ENCODE measurements around the gene TLX1.

Gene TLX1

DNA sequence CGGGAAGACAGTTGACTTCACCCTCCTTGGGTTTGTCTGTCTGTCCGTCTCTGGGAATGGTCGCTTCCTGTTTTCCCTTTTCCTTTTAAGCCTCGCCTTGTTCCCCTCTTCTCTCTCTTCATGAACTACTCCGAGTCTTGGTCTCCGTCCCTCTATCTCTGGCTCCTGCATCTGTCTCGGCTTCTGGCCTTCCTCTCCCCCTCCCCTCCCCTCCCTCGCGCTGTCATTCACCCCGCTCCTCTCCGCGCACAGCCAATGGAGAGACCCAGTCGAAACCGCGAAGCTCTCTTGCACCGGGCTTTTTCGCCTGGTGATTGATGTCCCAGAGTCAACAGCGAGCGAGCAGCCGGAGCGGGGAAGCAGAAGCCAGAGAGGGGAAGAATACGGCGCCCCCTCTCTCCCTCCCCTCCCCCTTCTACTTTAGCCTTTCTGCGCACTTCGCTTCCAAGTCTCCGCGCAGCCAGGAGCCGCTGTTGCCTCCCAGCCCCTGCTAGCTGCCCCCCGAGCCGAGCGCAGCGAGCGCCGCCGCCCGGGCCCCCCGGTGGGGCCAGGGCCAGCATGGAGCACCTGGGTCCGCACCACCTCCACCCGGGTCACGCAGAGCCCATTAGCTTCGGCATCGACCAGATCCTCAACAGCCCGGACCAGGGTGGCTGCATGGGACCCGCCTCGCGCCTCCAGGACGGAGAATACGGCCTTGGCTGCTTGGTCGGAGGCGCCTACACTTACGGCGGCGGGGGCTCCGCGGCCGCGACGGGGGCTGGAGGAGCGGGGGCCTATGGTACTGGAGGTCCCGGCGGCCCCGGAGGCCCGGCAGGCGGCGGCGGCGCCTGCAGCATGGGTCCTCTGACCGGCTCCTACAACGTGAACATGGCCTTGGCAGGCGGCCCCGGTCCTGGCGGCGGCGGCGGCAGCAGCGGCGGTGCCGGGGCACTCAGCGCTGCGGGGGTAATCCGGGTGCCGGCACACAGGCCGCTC is at the start of gene TLX1:
TSS of gene TLX1 (plus strand) at position 317 of the 978 bp plus-strand sequence. CDS start at position 559, 242 bp downstream.
- peak; percentile 25 for DNase-seq

DNA sequence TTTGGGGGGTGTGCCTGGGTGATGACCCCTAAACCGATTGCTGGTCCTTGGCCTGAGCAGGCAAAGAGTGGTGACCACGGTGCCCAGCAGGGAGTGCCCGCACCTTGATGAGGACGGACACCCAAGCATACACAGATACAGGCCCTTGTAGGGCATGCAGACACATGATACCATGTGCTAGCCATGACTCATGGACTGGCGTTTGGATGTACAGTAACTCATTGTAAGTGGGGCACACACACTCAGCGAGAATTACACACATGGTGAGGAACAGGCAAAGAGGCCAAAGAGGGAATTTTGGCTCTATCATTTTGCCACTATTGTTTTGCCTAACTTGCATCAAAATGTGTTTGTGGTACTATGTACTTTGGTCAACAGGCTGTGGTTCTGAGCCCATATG is 45.3 kb upstream of the TLX1 start:
- no peak for DNase-seq

DNA sequence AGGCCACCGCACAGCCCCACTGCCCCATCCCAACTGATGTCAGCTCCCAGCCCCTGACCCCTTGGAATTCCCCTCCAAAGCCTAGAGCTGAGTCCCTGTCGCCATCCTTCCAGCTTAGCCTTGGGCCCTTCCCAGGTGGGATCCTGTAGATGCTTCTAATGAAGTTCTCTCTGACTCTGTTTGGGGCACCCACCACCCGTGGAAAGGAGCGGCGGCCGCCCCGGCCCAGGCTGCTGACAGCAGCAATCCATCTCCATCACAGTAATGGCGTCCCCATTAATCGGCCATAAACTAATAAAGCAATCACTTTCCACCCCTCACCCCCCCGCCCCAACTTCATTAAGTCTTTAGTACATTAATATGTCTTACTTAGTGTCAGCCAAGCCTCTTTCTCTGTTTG is 43.7 kb upstream of the TLX1 start:
- DNase-seq: no peak

DNA sequence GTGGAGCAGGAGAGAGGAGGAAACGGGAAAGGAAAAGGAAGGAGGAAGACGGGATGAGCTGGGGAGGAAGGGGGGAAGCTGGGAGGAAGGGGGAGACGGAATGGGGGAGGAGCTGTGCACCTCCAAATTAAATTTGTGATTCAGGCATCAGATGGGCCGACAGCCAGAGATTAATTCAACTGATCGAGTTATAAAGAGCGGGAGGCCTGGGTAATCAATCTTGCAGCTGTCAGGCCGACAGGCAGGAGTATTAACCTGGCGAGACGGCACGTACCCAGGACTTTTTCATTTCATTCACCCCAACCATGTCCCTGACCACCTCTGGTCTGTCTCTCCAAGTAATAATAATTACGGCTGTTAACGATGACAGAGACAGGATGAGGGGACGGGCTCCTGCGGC is 43.1 kb upstream of the TLX1 start:
- DNase-seq: no peak

DNA sequence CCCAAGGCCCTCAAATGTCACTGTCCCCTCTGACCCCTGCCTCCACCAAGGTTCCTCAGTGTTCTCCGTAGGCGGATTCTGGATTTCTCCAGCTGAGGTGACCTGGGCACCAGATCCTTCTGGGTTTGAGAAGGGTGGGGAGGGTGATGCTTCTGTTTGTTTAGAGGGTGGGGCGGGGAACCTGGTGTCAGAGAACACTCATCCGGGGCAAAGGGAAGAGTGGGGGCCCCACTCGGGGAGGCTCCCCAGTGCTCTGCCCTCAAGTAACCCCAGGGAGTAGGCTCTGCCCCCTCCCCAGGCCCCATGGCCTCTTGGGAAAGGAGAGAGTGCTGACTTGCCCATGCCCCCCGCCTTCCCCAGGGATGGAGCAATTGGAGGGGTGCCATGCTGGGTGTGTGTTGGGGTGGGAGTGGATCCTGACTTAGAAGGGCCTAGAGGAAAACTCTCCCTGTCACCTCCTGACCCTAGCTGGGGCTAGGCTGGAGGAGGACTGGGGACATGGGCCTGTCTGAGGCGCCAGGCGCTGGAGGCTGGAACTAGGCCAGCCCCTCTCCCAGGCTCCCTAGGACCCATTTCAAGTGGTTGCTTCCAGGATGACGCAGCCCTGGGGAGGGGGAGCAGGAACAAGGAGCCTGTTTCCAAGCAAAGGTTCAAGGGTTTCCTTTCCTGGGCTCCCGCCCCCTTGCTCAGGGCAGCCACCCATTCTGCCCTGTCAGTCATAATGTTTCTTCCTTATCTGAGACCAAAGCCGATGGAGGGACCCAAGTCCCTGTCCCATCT is 41.4 kb upstream of the TLX1 start:
- no peak for DNase-seq

DNA sequence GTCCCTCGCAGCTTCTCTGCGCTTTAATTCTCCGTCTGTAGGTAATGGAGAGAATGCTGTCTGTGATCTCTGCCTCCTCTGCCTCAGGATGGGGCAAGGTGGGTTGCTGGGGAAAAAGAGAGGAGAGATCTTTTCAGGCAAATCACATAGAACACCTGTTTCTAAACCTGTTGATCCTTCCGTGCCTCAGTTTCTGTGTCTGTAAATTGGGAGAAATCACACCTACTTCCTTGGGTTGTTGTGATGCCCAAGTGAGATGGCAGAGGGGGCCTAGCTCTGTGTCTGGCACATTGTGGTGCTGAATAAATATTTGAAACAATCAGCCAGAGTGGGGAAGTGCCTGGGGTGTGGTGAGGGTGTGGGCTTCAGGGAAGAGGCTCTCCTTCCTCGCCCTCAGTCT is 40.5 kb upstream of the TLX1 start:
- DNase-seq: no peak

DNA sequence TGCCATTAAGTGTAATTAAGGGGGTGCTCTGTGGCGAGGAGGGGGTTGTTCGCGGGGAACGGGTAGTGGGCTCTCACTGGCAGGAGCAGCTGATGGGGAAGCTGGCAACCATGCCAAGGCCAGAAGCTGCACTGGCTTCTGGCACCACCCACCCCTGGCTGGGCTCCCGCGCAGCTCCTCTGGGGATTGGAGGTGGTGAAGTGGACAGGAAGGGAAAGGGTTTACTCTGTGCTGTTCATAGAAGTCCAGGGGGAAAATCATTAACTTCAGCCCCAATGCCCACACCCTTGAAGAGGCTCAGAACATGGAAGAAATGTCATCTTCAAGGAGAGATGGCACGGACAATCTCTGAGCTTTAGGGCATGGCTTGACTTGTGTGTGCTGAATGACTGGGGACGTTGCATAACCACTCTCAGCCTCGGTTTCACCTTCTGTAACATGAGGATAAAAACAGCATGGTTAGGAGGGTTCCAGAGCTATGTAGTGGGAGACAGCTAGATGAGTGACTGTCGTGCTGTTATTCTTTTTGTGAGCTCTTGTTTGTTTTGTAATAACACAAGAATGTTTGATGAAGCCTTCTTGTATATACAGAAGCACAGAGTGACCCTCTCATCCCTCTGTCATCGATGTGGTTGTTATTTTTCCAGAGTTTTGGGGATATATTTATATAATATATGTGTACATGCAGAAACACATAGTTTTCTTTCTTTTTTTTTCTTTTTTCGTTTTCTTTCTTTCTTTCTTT is 39.4 kb upstream of the TLX1 start:
- DNase-seq: no peak

DNA sequence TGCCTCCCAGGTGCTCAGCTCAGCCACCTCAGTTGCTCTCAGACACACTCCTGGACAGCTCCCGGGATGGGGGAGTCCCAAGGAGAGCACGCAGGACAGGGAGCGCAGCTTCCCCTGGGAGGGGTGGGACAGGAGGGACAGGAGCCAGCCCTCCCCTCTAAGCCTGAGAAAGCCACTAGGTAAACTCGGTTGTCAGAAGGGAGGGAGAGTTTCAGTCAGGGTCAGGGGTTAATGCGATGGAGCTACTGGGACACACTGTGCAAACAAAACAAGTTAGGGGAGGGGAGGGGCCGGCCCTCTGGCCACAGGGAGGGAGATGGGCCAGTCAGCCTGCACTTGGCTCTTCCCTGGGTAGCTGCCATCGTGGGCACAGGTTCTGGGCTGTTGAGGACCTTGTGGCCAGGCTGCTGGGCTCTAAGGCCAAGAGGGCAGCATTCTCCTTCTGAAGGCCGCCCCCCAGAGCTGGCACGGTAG is 38.2 kb upstream of the TLX1 start:
- no peak for DNase-seq

DNA sequence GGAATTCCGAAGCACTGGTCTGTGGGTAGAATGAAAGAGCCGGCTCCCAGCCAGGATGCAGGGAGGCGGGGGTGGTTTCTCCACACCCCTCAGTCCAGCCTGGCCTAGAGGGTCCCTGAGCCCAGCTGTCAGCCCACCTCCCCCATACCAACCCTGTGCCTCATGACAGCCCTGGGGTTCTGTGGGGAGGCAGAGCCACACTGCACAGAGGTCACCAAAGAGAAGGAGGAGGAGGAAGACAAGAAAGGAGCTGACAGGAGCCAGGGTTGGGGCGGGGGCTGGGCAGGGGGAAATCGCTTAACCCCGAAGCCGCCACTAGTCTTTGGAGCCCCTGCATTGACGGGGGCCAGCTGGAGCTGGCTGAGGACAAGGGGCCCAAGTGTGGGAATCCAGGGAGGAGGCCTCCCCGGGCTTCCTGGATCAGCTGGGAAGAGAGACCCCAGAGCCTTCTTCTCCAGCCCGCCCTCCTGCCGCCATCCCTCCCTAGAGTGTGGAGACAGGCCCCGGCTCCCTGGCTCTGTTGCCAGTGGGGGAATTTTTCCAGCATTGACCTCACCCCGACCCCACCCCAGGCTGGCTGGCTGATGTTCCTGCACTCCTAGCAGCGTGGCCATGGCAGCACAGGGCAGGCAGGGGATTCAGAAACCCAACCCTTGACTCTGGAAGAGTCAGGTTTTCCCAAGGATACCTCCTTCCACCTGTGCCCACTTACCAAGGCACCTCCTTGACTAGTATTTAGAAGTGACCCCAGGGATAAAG is 36.8 kb upstream of the TLX1 start:
- DNase-seq: no peak

DNA sequence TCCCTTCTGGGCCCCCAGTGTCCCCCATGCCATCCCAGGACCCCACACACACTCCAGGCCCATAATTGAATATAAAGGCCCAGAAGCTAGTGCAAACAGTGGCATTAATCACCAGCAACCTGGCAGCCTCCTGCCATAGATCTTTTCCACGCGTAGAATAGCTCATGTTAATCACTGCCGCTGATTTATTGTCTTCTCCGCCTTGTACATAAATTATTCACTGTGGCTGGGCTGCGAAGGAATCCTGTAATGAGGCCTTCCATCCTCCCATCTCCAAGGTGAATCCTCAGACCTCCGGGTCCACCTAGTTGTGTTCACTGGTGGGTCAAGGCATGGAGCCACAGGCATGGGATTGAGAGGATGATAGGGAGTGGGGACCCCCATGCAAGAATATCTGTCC is 36.1 kb upstream of the TLX1 start:
- DNase-seq: no peak

DNA sequence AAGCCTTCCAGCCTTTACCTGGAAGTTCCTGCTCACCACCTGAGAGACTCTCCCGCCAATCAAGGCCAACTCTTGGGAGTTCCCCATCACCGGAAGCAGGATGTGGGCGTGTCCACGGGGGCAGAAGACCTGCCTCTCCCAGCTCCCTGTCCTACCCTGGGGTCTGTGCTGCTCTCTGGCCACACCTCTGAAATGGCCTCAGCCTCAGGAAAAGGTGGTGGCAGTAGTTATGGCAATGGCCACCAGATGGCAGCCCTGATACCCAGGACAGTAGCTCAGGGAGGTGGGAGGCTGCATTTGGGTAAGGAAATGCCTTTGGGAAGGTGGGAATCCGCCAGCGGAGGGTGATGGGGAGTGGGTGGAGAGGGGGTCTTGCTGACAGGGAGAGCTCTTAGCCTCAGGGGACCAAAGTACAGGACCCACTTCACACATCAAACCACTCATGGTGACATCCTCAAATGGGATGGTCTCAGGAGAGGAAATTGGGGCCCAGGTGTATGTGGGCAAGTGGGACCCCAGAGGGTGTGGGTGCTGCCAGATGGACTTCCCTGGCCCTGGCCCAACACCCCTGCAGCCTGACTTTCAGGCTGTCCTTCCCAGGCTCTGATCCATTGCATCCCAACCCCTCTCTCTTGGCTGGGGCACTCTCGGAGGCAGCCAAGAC is 35.4 kb upstream of the TLX1 start:
- DNase-seq: peak; percentile 72

DNA sequence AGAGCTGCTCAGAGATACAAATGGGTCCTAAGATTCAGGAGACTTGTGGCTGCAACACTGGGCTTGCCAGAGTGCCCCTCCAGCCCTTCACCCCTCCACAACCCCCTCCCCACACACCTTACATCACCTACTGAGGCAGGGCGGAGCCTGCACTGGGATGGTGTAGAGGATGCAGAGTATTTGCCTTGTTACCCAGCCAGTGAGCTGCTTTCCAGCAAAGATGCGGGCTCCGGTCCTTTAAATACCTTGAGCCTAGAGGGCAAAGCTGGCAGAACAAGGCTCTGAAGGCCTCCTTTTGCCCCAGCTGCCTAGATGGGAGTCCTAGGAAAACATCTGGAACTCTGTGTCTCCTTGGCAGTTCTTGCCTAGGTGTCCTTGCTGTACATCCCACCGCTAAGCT is 34.7 kb upstream of the TLX1 start:
- DNase-seq: no peak

DNA sequence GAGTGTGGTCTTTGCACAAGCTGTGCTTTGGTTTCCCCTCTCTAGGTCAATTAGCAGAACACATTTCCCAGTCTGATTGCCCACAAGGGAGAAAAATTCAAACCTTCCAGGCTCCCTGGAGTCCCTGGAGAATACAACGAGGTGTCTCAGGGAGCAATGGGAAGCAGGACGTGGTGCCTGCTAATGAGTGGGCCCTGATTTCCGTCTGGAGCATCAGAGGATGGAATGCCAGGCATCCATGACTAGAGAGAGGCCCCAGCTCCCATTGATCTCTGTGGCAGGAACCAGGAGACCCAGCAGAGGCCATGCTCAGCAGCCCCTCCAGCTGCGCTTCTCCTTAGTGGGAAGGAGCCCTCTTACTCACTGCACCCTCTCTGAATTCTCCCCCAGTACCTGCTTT is 33.2 kb upstream of the TLX1 start:
- no peak for DNase-seq

DNA sequence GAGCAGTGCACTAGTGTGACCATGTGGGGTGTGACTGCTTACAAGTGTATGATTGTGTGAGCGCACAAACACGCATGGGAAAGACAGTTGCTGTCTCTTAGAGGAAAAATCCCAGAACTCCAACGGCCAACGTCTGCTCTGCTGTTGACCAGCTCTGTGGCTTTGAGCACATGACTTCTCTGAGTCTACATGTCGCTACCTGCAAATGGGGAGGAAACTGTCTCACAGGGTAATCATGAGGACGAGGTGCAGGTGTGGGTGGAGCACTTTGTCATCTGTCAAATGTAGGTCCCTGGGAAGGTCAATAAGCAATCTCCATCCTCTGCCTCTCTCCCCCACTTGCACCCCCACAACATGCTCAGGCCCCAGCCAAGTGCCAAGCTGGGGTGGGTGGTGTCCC is 31.2 kb upstream of the TLX1 start:
- no peak for DNase-seq

DNA sequence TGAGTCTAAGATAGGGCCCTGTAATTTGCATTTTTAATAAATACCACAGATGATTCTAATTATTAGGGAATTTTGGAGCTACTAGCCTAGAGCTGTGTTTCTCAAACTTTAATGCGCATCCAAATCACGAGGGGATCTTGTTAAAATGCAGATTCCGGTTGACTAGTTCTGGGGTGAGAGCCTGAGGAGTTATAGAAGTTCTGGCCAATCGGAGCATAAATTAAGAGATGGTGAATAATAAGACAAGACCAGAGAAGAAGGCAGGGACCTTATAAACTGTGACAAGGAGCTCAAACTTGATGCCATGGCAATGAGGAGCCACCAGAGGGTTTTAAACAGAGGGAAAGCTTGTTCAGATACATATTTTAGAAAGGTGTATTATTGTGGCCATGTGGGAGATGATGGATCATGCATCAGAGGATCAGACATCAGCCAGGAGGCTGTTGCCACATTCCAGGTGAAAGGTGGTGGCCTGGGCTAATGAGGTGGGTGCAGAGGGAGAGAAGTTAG is 29.7 kb upstream of the TLX1 start:
- no peak for DNase-seq

DNA sequence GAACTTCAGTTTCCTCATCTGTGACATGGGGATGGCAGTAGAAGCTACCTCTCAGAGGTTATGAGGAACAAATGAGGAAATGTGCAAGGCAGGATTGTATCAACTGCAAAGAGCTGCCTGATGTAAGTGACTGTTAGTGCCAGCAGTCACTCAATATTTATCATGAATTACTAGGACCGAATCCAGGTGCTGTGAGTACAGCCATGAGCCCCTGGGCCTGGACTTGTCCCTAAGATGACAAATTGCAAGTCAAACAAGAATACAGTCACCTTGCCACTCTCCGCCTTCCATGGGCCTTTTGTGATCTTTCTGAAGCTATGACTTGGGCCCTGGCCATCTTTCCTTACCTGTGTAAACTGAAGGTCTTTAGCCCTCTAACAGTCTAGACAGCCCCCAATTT is 27.7 kb upstream of the TLX1 start:
- no peak for DNase-seq

DNA sequence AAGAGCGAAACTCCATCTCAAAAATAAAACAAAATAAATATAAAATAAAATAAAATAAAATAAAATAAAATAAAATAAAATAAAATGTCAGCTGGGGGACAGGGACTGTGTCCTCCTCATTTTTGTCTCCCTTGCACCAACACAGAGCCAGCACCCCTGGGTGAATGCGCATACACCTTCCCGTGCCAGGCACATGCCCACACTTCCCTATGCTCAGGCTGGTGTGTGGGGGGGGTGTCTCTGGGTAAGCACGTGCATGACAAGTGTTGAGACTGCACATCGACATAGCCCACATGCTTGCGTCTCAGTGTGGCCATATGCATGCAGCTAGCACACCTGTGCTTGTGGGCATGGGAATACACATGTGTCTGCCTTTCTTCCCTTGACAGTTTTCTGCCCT is 24.7 kb upstream of the TLX1 start:
- DNase-seq: no peak

DNA sequence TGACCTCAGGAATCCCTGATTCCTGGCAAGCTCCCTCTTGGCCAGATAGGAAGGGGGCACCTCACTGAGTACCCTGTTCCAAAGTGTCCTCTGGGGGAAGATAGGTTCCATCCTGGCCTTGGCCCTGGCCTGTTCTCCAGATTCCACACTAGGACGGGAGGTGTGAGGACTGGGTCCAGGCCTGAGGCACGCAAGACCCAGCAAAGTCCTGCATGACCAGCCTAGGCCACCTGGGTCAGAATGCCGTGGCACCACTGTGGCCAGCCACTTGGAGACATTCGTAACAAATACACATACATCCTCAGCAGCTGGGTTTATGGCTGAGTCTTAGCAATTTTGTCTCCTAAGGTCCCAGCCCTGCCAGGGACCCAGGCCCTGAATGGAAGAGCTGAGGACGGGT is 23.3 kb upstream of the TLX1 start:
- no peak for DNase-seq

DNA sequence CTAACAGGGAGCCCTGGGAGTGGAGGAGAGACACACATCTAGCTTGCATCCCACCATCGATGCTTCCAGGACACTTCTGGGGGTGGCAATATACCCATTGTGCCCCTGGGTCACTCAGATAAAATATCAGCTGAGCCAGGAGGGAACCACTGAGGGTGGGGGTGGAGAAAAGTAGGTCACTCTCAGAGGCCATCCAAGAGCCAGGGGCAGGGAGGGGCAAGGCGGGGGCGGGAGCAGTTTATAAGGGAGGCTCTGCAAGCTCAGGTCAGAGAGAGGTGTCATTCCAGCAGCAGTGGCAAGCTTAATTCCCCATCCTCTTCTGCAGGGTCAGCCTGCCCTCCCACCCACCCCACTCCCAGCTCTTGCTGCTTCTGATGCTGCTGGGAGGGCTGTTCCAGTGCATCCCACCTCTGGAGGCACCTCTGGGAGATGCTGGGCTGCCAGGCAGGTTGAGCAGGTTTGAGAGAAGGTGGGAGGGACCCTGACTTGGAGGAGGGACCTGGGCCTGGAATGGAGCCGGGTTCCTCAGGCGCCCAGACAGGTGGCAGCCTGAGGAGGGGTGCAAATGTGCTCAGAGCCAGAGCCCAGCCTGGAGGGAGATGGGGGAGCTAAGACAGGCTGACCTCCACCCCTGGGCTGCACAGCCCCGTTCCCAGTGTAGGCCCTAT is 20.1 kb upstream of the TLX1 start:
- no peak for DNase-seq

DNA sequence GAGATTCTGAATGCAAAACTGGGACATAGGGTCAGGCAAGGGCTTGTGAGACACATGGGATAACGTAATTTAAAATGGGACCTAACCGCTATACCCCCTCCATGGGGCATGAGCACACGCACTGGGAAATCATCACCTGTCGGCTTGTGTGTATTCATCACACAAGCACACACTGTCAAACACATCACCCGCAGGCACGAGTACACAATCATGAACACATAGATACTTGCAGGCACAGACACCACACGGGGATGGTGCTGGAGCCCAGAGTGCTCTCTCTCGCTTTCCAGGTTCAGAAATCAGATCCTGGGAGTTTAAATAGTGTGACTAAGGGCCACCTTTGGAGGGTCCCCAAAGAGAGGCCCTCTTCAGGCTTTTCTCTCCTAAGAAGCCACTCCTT is 19.6 kb upstream of the TLX1 start:
- DNase-seq: no peak
